ENCODE results near the gene GTF2F2.
A peak's percentile ranks its signal among the peaks of the same experiment; 100 is the strongest.

Gene GTF2F2

GRCh38 chr13:45108716-45109101 is 11.6 kb upstream of the GTF2F2 start:
- Mint-ChIP-seq H3K4me3 (no peak overlapping the region), H3K27ac (no peak overlapping the region), H3K36me3 (no peaks in the 10 kb centered on the region), H3K4me1 (peaks cover 3% of the 10 kb centered on the region), H3K27me3 (peaks cover 4% of the 10 kb centered on the region), H3K9me3 (no peaks in the 10 kb centered on the region)

- H3K27me3 Mint-ChIP-seq = peaks cover 4% of the 10 kb centered on the region
- H3K4me3 Mint-ChIP-seq = no peak overlapping the region
- H3K27ac Mint-ChIP-seq = no peak overlapping the region
- H3K9me3 Mint-ChIP-seq = no peaks in the 10 kb centered on the region
- peaks cover 3% of the 10 kb centered on the region for H3K4me1 Mint-ChIP-seq
- H3K36me3 Mint-ChIP-seq = no peaks in the 10 kb centered on the region
These were observed 11.1 kb upstream of the GTF2F2 start for GRCh38 chr13:45109102-45109720.

- Mint-ChIP-seq H3K36me3 (no peaks in the 10 kb centered on the region), H3K27me3 (no peaks in the 10 kb centered on the region), H3K9me3 (no peaks in the 10 kb centered on the region), H3K27ac (no peak overlapping the region), H3K4me1 (peaks cover 7% of the 10 kb centered on the region), H3K4me3 (no peak overlapping the region)
These were observed 6.8 kb upstream of the GTF2F2 start for GRCh38 chr13:45113233-45114224.

- no peaks in the 10 kb centered on the region for H3K27me3 Mint-ChIP-seq
- H3K36me3 Mint-ChIP-seq = peaks cover 2% of the 10 kb centered on the region
- H3K27ac Mint-ChIP-seq = no peak overlapping the region
- no peaks in the 10 kb centered on the region for H3K9me3 Mint-ChIP-seq
- no peak overlapping the region for H3K4me3 Mint-ChIP-seq
- peaks cover 13% of the 10 kb centered on the region for H3K4me1 Mint-ChIP-seq
These were observed 780 bp upstream of the GTF2F2 start for GRCh38 chr13:45119469-45119990.

GRCh38 chr13:45120967-45121831 is 889 bp downstream of the GTF2F2 start:
- H3K27ac Mint-ChIP-seq = no peak overlapping the region
- no peaks in the 10 kb centered on the region for H3K9me3 Mint-ChIP-seq
- peaks cover 3% of the 10 kb centered on the region for H3K36me3 Mint-ChIP-seq
- H3K27me3 Mint-ChIP-seq = no peaks in the 10 kb centered on the region
- H3K4me1 Mint-ChIP-seq = peaks cover 25% of the 10 kb centered on the region
- H3K4me3 Mint-ChIP-seq = no peak overlapping the region

GRCh38 chr13:45122941-45123340 is 2.6 kb downstream of the GTF2F2 start:
- H3K36me3 Mint-ChIP-seq = peaks cover 3% of the 10 kb centered on the region
- H3K27ac Mint-ChIP-seq = no peak overlapping the region
- H3K4me3 Mint-ChIP-seq = peak overlapping the region; percentile 42
- H3K9me3 Mint-ChIP-seq = no peaks in the 10 kb centered on the region
- no peaks in the 10 kb centered on the region for H3K27me3 Mint-ChIP-seq
- H3K4me1 Mint-ChIP-seq = peaks cover 25% of the 10 kb centered on the region

- Mint-ChIP-seq H3K4me1 (peaks cover 48% of the 10 kb centered on the region), H3K36me3 (peaks cover 30% of the 10 kb centered on the region), H3K27ac (no peak overlapping the region), H3K27me3 (no peaks in the 10 kb centered on the region), H3K4me3 (no peak overlapping the region), H3K9me3 (peaks cover 17% of the 10 kb centered on the region)
These were observed 12.2 kb downstream of the GTF2F2 start for GRCh38 chr13:45132369-45133064.

GRCh38 chr13:45133396-45134118 is 13.2 kb downstream of the GTF2F2 start:
- H3K4me3 Mint-ChIP-seq = no peak overlapping the region
- H3K27ac Mint-ChIP-seq = no peak overlapping the region
- H3K36me3 Mint-ChIP-seq = peaks cover 37% of the 10 kb centered on the region
- peaks cover 17% of the 10 kb centered on the region for H3K9me3 Mint-ChIP-seq
- peaks cover 47% of the 10 kb centered on the region for H3K4me1 Mint-ChIP-seq
- H3K27me3 Mint-ChIP-seq = no peaks in the 10 kb centered on the region

- H3K27ac Mint-ChIP-seq = no peak overlapping the region
- peaks cover 11% of the 10 kb centered on the region for H3K9me3 Mint-ChIP-seq
- H3K4me3 Mint-ChIP-seq = no peak overlapping the region
- peaks cover 28% of the 10 kb centered on the region for H3K36me3 Mint-ChIP-seq
- H3K4me1 Mint-ChIP-seq = peaks cover 26% of the 10 kb centered on the region
- H3K27me3 Mint-ChIP-seq = no peaks in the 10 kb centered on the region
These were observed 16.6 kb downstream of the GTF2F2 start for GRCh38 chr13:45136741-45137504.

- no peak overlapping the region for H3K4me3 Mint-ChIP-seq
- H3K27me3 Mint-ChIP-seq = no peaks in the 10 kb centered on the region
- no peak overlapping the region for H3K27ac Mint-ChIP-seq
- peaks cover 8% of the 10 kb centered on the region for H3K9me3 Mint-ChIP-seq
- H3K36me3 Mint-ChIP-seq = peaks cover 23% of the 10 kb centered on the region
- H3K4me1 Mint-ChIP-seq = peaks cover 25% of the 10 kb centered on the region
These were observed 17.2 kb downstream of the GTF2F2 start for GRCh38 chr13:45137526-45137925.

- H3K4me1 Mint-ChIP-seq = peaks cover 29% of the 10 kb centered on the region
- peaks cover 21% of the 10 kb centered on the region for H3K36me3 Mint-ChIP-seq
- no peaks in the 10 kb centered on the region for H3K27me3 Mint-ChIP-seq
- H3K4me3 Mint-ChIP-seq = no peak overlapping the region
- H3K9me3 Mint-ChIP-seq = no peaks in the 10 kb centered on the region
- no peak overlapping the region for H3K27ac Mint-ChIP-seq
These were observed 18.0 kb downstream of the GTF2F2 start for GRCh38 chr13:45138282-45138681.

- H3K27ac Mint-ChIP-seq = no peak overlapping the region
- H3K9me3 Mint-ChIP-seq = no peaks in the 10 kb centered on the region
- no peak overlapping the region for H3K4me3 Mint-ChIP-seq
- peaks cover 19% of the 10 kb centered on the region for H3K36me3 Mint-ChIP-seq
- peaks cover 20% of the 10 kb centered on the region for H3K4me1 Mint-ChIP-seq
- no peaks in the 10 kb centered on the region for H3K27me3 Mint-ChIP-seq
These were observed 21.1 kb downstream of the GTF2F2 start for GRCh38 chr13:45141369-45141768.

GRCh38 chr13:45142440-45143345 is 22.4 kb downstream of the GTF2F2 start:
- peaks cover 31% of the 10 kb centered on the region for H3K4me1 Mint-ChIP-seq
- H3K36me3 Mint-ChIP-seq = peaks cover 19% of the 10 kb centered on the region
- no peaks in the 10 kb centered on the region for H3K9me3 Mint-ChIP-seq
- no peaks in the 10 kb centered on the region for H3K27me3 Mint-ChIP-seq
- H3K4me3 Mint-ChIP-seq = no peak overlapping the region
- H3K27ac Mint-ChIP-seq = no peak overlapping the region
